ENCODE measurements around the gene APOBEC3G.

Gene APOBEC3G

DNA sequence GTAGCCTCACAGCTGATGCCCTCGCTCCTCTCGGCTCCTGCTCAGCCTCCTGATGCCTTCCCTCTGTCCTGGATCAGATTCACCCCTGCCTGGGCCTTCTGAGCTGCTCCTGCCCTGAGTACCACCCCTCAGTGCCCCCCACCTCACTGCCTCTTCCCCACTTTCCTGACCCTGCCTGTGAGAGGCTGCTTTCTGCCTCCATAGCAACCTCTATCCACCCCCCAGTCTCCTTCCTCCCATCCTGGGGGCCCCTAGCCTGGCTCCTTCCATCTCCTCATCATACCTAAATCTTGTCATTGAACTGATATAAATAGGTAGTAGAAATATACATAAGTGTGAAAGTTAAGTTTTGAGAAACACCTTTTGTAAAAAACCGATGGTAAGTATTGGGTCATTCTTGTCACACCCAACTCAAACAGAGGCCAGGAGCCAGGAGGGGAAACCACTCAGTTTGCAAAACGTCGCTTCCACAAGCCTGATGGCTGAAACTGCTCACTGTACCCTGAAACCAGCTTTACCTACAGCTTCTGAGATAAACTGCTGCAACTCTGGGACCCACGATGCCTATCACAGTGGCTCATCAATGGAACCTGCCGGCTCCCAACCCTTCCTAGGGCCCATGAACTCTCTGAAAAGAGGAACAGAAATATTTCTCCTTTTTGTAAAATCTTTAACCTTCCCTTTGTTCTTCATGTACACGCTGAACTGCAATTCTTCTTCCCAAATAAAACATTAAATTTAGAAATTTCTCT, 15.2 kb downstream of the APOBEC3G start:
- no peak for DNase-seq

DNA sequence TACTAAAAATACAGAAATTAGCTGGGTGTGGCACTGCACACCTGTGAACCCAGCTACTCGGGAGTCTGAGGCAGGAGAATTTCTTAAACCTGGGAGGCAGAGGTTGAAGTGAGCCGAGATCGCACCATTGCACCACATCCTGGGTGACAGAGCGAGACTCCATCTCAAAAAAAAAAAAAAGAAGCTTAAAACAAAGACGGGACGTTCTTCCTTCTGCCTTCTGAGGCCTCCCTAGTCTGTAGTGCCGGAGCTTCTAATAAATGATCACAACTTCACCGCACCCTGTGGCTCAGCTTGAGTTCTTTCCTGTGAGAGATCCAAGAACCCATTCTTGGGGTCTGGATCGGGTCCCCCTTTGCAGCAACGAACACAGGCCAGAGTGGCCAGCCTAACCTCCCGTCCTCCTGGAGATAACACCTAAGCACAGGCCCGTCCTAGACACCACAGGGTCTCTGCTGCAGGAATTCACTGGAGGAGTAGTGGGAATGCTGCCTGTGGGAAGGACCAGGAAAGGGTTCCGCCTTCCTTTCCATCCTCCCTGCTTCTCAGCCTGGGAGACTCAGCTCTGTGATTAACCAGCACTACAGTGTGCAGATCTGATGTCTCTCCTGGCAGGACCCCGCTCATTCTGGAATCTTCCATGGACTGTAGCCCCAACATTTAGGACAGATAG, 17.8 kb downstream of the APOBEC3G start:
- DNase-seq, result no peak

DNA sequence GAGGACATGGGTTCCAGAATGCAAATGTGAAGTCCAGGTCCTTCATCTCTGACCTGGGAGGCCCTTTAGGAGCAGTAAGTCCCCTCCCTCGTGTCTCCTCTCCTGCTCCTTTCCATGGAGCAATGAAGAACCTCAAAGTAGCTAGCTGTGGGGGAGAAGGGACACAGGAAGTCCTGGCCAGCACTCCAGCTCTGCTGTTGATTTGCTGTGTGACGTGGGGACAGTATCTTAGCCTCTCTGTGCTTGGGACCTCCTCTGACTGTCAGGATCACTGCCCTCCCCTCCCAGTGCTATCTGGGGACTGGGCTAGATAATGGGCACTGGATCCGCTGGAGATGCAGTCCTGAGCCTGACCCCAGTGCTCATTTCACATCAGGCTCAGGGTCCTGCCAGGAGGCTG, 18.9 kb downstream of the APOBEC3G start:
- no peak for DNase-seq

DNA sequence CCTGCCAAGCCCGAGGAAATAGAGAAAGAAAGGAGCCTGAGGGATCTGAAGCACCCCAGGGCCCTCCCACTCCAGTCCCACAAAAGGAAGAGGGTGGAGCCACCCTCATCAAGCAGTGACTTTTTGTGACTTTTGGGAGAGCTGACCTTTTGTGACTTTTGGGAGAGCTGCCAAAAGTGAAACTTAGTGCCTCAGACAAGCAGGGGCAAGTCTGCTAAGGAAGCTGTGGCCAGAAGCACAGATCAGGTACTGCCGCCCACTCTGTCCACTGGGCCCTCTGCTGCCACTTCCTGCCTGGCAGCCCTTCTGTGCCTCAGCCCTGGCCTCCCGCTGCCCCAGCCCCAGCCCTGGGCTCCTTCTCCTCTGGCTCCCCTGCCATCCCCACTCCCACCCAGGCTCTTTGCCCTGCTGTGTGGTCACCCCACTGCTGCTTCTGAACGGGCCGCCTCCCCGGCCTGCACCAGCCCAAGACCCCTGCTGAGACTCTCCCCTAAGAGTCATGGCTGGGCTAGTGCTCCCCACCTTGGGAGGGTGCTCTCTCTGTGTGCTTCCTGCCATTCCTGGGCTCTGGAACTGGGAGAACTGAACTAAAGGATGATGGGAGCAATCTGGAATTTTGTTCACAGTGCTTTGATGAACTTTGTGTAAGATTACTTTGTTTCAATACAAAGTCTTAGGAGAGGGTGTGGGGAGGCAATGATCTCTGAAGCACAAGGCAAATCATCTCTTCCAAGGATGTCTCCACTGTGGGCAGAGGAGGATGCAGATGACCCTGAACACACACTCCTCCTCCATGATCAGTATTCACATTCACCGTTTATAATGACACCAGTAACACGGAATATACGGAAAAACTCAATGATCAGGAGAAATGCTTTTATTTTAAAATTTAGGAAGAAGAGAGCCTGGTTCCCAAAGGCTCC, 20.3 kb downstream of the APOBEC3G start, which contains the start of gene APOBEC3H:
TSS of gene APOBEC3H (plus strand) at position 147 of the 923 bp plus-strand sequence. CDS start 3,035 bp downstream, outside the sequence.
- DNase-seq, result peak; percentile 82

- DNase-seq, result no peak
Measured at GRCh38 chr22:39098026-39098425, 21.0 kb downstream of the APOBEC3G start.

GRCh38 chr22:39098576-39098975, 21.5 kb downstream of the APOBEC3G start:
- DNase-seq, result no peak

- no peak for DNase-seq
Measured at GRCh38 chr22:39101226-39101625, 24.2 kb downstream of the APOBEC3G start.

GRCh38 chr22:39103431-39103830, 26.4 kb downstream of the APOBEC3G start:
- DNase-seq, result no peak

- DNase-seq, result no peak
Measured at GRCh38 chr22:39106326-39106725, 29.3 kb downstream of the APOBEC3G start.

DNA sequence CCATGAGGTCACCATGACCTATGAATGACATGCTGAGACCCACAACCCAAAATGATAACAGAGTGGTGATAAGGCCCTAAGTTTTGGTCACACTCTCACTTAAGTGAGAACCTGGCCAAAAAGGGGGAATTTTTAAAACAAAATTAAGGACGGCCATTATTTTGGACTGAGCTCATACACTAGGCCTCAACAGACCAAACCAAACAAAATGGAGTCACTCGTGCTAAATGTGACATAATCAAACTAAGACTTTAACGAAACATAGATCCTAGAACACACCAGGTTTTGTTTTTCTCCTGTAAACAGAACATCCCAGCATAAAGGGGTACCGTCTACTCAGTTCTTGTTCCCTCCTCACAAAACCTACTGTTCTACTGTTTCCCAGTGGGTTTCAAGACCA, 31.4 kb downstream of the APOBEC3G start:
- DNase-seq, result no peak

- DNase-seq, result no peak
Measured at GRCh38 chr22:39109361-39109760, 32.3 kb downstream of the APOBEC3G start.

DNA sequence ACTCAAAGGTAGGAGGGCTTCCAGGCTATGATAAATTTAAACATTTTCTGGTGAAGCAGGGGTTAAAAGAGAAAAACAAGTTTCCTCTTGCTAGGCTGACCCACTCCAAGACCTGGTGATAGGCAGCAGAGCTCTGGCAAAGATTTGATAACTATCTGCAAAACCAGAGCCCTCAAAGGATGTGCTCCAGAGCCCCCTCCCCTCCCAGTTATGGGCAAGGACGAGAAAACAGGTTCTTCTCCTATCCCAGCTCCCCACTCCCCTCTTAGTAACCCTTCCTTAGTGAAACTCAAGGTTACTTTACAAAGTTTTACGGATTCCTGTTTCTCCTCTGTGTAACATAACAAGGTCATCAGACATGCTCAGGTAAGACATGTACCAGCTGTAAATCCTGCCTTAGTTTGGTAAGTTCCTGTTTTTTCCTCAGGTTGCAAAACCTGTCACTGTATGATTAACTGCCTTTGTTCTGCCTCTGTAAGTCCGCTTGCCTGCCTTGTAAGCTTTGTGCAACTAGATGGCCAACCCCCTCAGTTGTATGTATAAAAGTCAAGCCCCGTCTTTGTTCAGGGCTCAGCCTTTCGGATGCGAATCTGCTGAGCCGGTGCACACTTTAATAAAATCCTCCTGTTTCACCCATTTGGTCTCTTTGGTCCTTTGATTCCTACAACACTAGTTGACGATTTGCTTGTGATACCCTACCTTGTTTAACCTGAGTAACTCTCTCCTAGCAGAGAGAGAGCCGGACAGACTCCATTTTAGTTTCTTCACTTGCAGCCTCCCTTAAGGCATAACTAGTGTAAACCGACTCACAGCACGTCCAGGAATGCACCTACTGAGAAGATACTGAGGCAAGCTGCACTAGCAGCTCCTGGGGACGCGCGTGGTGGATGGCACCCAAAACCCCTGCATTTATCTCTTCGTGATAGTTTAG, 33.8 kb downstream of the APOBEC3G start:
- DNase-seq, result no peak

- DNase-seq, result no peak
Measured at GRCh38 chr22:39114112-39114511, 37.0 kb downstream of the APOBEC3G start.

DNA sequence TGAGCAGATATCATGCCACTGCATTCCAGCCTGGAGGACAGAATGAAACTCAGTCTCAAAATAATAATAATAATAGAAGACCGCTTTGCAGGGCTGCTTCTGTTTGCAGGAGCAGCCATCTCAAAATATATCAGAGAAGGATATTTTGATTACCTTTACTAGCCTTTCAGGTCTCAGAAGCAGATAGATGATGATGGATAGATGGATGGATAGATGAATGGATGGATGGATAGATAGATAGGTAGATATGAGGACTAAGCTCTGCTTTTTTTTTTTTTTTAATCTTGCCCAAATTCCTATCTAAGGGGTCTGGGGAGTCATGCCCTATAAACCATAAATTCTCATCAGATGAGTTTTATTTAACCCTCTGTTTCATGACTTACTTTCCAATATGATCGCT, 38.5 kb downstream of the APOBEC3G start:
- DNase-seq, result no peak

GRCh38 chr22:39115977-39116621, 39.0 kb downstream of the APOBEC3G start:
- DNase-seq, result no peak

DNA sequence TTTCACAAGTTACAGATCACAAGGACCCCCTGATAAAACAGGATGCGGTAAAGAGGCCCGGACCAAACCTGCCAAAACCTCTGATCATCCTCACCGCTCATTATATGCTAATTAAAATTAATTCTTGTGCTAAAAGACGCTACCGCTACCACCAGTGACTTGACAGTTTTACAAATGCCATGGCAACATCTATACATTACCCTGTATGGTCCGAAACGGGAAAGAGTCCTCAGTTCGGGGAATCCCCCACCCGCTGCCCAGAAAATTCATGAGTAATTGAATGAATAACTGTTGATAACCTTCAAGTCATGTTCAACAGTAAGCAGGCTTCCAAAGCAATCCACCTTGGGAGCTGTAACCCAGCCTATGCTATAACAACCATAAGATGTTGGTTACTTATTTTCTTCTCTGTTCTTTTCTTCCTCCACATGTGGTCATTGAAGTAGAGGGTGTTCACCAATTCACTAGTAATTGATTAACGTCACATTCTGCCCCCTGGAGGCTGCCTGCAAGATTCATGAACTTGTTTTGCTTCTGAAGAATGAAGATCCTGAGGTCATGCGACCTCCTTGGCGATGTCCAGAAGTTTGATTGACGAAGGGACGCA, 40.6 kb downstream of the APOBEC3G start:
- peak; percentile 83 for DNase-seq

- no peak for DNase-seq
Measured at GRCh38 chr22:39120983-39121382, 43.9 kb downstream of the APOBEC3G start.

GRCh38 chr22:39122772-39123470, 45.8 kb downstream of the APOBEC3G start:
- DNase-seq, result no peak

- no peak for DNase-seq
Measured at GRCh38 chr22:39123751-39124581, 46.9 kb downstream of the APOBEC3G start.

DNA sequence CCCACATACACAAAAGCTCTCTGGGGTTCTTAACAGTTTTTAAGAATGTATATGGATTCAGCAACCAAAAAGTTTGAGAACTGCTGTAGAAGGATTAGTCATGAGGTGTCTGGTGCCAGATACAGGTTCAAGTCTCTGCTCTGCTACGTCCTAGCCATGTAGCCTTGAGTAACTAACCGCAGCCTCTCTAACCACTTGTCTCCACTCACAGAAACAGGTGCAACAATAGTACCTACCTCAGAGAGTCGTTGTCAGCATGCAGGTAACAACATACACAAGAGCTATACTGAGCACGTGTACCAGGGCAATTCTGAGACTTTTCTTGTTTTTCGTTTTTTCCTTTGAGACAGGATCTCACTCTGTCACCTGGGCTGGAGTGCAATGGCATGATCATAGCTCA, 48.5 kb downstream of the APOBEC3G start:
- DNase-seq, result no peak
